ENCODE results near the gene ADISSP. TPM values are rescaled to one million over a fixed set of nuclear protein-coding genes. Genes with fewer than 3 reads are reported as not detected.

The ADISSP gene
- total and polyA plus RNA-seq, 12 donors, result 7.7 to 21.0 (median 11.3) TPM

GRCh38 chr20:3706774-3707507 is 60.6 kb downstream of the ADISSP start:
- no peak overlapping the region for H3K27ac ChIP-seq
- intact Hi-C loops (cut with DNase I), result loop anchor here in 1 of 10 donors (5.0 kb wide), 1 partner anchor 145 kb away; no protein-coding TSS in a partner anchor
- no peak for TF ChIP-seq CTCF (IDR thresholded peaks at IDR 0.05)
- peak in 5 of 8 donors; percentile 27 to 78 (median 64) for ATAC-seq
- H3K36me3 ChIP-seq, result peaks cover 0 to 28% (median 0%) of the 10 kb centered on the region in 9 donors
- H3K4me1 ChIP-seq, result peaks cover 3 to 34% (median 14%) of the 10 kb centered on the region in 9 donors
- WGBS, 2 donors, result 83 to 86% methylated on average over 10 of the region's 10 CpGs
- no peak overlapping the region for H3K4me3 ChIP-seq
- no peaks in the 10 kb centered on the region for H3K9me3 ChIP-seq
- DNase-seq, result peak in 1 of 2 donors; percentile 33
- H3K27me3 ChIP-seq, result no peaks in the 10 kb centered on the region

DNA sequence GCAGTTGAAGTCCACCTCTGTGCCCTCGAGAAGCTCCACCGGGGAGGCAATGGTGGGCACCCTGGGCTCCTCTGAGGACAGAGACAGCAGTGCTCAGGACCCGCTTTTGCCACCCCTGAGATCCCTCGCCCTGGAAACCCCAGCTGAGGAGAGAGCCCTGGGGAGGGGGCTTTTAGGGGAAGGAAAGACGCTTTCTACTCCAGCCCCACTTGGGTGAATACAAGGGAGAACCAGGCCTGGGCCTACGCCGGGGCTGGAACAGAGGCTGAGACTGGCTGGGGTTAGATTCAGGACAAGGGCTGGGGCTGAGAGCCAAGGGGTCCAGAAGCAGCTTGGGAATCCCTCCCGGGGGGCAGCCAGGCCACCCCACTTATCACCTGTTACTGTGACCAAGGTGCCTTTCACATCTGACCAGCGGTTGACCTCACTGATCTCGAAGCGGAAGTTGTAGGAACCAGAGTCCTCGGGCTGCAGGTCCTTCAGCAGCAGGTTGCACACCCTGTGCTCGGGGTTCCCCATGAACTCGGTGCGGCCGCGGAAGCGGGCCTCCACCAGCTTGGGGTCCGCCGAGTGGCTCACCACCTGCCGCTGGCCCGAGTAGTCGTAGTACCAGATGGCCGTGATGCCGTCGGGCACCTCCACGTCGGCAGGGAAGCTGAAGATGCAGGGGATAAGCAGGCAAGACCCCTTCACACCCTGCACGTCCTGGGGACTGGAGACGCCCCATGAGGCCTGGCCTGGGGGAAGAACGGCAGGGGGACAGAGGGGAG is 61.4 kb downstream of the ADISSP start:
- Histone ChIP-seq H3K27me3 (no peaks in the 10 kb centered on the region), H3K4me1 (peaks cover 3 to 28% (median 12%) of the 10 kb centered on the region in 9 donors), H3K4me3 (no peak overlapping the region), H3K36me3 (peaks cover 0 to 36% (median 0%) of the 10 kb centered on the region in 9 donors), H3K9me3 (no peaks in the 10 kb centered on the region), H3K27ac (no peak overlapping the region)
- 96% methylated on average over 31 of the region's 31 CpGs for WGBS, 2 donors
- ATAC-seq, result peak in 1 of 8 donors; percentile 24
- intact Hi-C loops (cut with DNase I), result loop anchor here in 1 of 10 donors (5.0 kb wide), 1 partner anchor 144 kb away; no protein-coding TSS in a partner anchor
- DNase-seq, result no peak
- no peak for TF ChIP-seq CTCF (IDR thresholded peaks at IDR 0.05)

- no peak overlapping the region for H3K27ac ChIP-seq
- H3K4me3 ChIP-seq, result no peak overlapping the region
- intact Hi-C loops (cut with DNase I), result loop anchor here in 1 of 10 donors (5.0 kb wide), 1 partner anchor 143 kb away; no protein-coding TSS in a partner anchor
- ATAC-seq (no peak), DNase-seq (no peak)
- H3K9me3 ChIP-seq, result no peaks in the 10 kb centered on the region
- TF ChIP-seq CTCF (IDR thresholded peaks at IDR 0.05), result no peak
- H3K36me3 ChIP-seq, result peaks cover 0 to 38% (median 0%) of the 10 kb centered on the region in 9 donors
- peaks cover 1 to 21% (median 6%) of the 10 kb centered on the region in 9 donors for H3K4me1 ChIP-seq
- H3K27me3 ChIP-seq, result no peaks in the 10 kb centered on the region
- 82 to 85% methylated on average over 14 of the region's 14 CpGs for WGBS, 2 donors
Observed at GRCh38 chr20:3705491-3705969, 62.0 kb downstream of the ADISSP start.

DNA sequence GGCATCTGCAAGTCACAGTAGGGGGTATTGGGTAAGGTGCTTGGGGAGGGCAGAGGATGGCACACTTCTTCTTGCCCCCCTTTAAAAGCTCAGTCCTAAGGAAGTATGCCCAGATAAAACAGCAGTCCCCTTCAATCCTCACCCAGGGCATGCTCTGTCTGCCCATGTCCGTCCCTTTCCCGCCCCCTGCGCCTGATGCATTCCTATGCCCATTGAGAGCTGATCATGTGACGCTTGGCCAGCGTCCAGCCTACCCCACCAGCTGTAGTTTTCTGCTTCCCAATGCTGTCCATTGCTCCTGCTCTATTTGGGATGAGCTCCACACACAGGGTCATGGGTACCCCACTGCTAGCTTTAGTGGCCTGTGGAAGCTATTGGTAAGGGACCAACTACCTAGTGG is 63.5 kb downstream of the ADISSP start:
- WGBS, 2 donors, result 65 to 75% methylated on average over 5 of the region's 5 CpGs
- Histone ChIP-seq H3K36me3 (peaks cover 0 to 38% (median 0%) of the 10 kb centered on the region in 9 donors), H3K4me1 (peaks cover 0 to 13% (median 0%) of the 10 kb centered on the region in 9 donors), H3K9me3 (no peaks in the 10 kb centered on the region), H3K27me3 (no peaks in the 10 kb centered on the region), H3K27ac (no peak overlapping the region), H3K4me3 (no peak overlapping the region)
- no peak for TF ChIP-seq CTCF (IDR thresholded peaks at IDR 0.05)
- ATAC-seq (no peak), DNase-seq (no peak)
- intact Hi-C loops (cut with DNase I), result no loop called here

Data from heart right ventricle (tissue), 16 donors.